ENCODE results near the gene QTRT2.

- TF ChIP-seq, protein P1, sequence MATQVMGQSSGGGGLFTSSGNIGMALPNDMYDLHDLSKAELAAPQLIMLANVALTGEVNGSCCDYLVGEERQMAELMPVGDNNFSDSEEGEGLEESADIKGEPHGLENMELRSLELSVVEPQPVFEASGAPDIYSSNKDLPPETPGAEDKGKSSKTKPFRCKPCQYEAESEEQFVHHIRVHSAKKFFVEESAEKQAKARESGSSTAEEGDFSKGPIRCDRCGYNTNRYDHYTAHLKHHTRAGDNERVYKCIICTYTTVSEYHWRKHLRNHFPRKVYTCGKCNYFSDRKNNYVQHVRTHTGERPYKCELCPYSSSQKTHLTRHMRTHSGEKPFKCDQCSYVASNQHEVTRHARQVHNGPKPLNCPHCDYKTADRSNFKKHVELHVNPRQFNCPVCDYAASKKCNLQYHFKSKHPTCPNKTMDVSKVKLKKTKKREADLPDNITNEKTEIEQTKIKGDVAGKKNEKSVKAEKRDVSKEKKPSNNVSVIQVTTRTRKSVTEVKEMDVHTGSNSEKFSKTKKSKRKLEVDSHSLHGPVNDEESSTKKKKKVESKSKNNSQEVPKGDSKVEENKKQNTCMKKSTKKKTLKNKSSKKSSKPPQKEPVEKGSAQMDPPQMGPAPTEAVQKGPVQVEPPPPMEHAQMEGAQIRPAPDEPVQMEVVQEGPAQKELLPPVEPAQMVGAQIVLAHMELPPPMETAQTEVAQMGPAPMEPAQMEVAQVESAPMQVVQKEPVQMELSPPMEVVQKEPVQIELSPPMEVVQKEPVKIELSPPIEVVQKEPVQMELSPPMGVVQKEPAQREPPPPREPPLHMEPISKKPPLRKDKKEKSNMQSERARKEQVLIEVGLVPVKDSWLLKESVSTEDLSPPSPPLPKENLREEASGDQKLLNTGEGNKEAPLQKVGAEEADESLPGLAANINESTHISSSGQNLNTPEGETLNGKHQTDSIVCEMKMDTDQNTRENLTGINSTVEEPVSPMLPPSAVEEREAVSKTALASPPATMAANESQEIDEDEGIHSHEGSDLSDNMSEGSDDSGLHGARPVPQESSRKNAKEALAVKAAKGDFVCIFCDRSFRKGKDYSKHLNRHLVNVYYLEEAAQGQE (tag by site-specific recombination; IDR thresholded peaks at IDR 0.05) = no peak
- TF ChIP-seq ZNF416 (tag by site-specific recombination; IDR thresholded peaks at IDR 0.05) (no peak), ZNF791 (tag by site-specific recombination; IDR thresholded peaks at IDR 0.05) (no peak), ZNF423 (tag by site-specific recombination; IDR thresholded peaks at IDR 0.05) (no peak), ZNF76 (tag by site-specific recombination; IDR thresholded peaks at IDR 0.05; ENCODE audit: borderline replicate concordance, low read depth) (no peak), YY1 (tag by site-specific recombination; IDR thresholded peaks at IDR 0.05) (no peak), PBX3 (CRISPR knock-in tag; IDR thresholded peaks at IDR 0.05) (no peak), CTCF (tag by site-specific recombination; IDR thresholded peaks at IDR 0.05) (no peak), ZNF146 (tag by site-specific recombination; IDR thresholded peaks at IDR 0.05) (no peak), ZNF24 (tag by site-specific recombination; IDR thresholded peaks at IDR 0.05) (no peak), ZNF169 (tag by site-specific recombination; IDR thresholded peaks at IDR 0.05) (no peak)
- TF ChIP-seq, protein P2, sequence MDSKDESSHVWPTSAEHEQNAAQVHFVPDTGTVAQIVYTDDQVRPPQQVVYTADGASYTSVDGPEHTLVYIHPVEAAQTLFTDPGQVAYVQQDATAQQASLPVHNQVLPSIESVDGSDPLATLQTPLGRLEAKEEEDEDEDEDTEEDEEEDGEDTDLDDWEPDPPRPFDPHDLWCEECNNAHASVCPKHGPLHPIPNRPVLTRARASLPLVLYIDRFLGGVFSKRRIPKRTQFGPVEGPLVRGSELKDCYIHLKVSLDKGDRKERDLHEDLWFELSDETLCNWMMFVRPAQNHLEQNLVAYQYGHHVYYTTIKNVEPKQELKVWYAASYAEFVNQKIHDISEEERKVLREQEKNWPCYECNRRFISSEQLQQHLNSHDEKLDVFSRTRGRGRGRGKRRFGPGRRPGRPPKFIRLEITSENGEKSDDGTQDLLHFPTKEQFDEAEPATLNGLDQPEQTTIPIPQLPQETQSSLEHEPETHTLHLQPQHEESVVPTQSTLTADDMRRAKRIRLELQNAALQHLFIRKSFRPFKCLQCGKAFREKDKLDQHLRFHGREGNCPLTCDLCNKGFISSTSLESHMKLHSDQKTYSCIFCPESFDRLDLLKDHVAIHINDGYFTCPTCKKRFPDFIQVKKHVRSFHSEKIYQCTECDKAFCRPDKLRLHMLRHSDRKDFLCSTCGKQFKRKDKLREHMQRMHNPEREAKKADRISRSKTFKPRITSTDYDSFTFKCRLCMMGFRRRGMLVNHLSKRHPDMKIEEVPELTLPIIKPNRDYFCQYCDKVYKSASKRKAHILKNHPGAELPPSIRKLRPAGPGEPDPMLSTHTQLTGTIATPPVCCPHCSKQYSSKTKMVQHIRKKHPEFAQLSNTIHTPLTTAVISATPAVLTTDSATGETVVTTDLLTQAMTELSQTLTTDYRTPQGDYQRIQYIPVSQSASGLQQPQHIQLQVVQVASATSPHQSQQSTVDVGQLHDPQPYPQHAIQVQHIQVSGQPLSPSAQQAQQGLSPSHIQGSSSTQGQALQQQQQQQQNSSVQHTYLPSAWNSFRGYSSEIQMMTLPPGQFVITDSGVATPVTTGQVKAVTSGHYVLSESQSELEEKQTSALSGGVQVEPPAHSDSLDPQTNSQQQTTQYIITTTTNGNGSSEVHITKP (tag by site-specific recombination; IDR thresholded peaks at IDR 0.05) = no peak
Measured at GRCh38 chr3:114079761-114080160, 23.2 kb downstream of the QTRT2 start.
